Activated T-helper 9 cell treated with anti-CD3 and anti-CD28 coated beads, Interleukin-2, amount 50 U/mL, for 16 hours (primary cell): ENCODE results near the gene SGO1.

ENCODE experiments used
- DNase-seq: peaks from one replicate; pipeline ENCODE4 v3.0.0-alpha.2; 2020; ENCODE audit warnings: low read depth

SGO1 gene

GRCh38 chr3:20154928-20155327 is 31.1 kb downstream of the SGO1 start:
- no peak for DNase-seq

- DNase-seq, result no peak
Measured at GRCh38 chr3:20154078-20154477, 31.9 kb downstream of the SGO1 start.

GRCh38 chr3:20148466-20148865 is 37.5 kb downstream of the SGO1 start:
- DNase-seq, result no peak

GRCh38 chr3:20147361-20147760 is 38.6 kb downstream of the SGO1 start:
- DNase-seq, result no peak

- no peak for DNase-seq
Measured at GRCh38 chr3:20146301-20146700, 39.7 kb downstream of the SGO1 start.

- no peak for DNase-seq
Measured at GRCh38 chr3:20145874-20146273, 40.1 kb downstream of the SGO1 start.

GRCh38 chr3:20143519-20143918 is 42.5 kb downstream of the SGO1 start:
- DNase-seq, result no peak

- no peak for DNase-seq
Measured at GRCh38 chr3:20142517-20142916, 43.5 kb downstream of the SGO1 start.

- no peak for DNase-seq
Measured at GRCh38 chr3:20141851-20142250, 44.2 kb downstream of the SGO1 start.

- DNase-seq, result no peak
Measured at GRCh38 chr3:20141316-20141715, 44.7 kb downstream of the SGO1 start.

- no peak for DNase-seq
Measured at GRCh38 chr3:20140881-20141280, 45.1 kb downstream of the SGO1 start.

GRCh38 chr3:20137647-20138046 is 48.4 kb downstream of the SGO1 start:
- no peak for DNase-seq

GRCh38 chr3:20136231-20136630 is 49.8 kb downstream of the SGO1 start:
- DNase-seq, result no peak

- no peak for DNase-seq
Measured at GRCh38 chr3:20130106-20130505, 55.9 kb downstream of the SGO1 start.

GRCh38 chr3:20128358-20128757 is 57.6 kb downstream of the SGO1 start:
- no peak for DNase-seq

GRCh38 chr3:20125897-20126296 is 60.1 kb downstream of the SGO1 start:
- DNase-seq, result no peak

GRCh38 chr3:20125289-20125688 is 60.7 kb downstream of the SGO1 start:
- DNase-seq, result no peak

GRCh38 chr3:20123131-20123652 is 62.8 kb downstream of the SGO1 start:
- no peak for DNase-seq

GRCh38 chr3:20121088-20121487 is 64.9 kb downstream of the SGO1 start:
- no peak for DNase-seq
